PFSK-1 (cell line): ENCODE data around the gene ZNF474.

Experiments used
- FOXP2 ChIP-seq: optimal IDR thresholded peaks from 2 replicates; pipeline ENCODE3; 2011; ENCODE audit warnings: borderline replicate concordance, control low read depth, inconsistent platforms; ENCODE audit not compliant: insufficient read depth; ENCODE audit errors: extremely low read length, extremely low read depth
- POLR2AphosphoS5 ChIP-seq: IDR thresholded peaks from 2 replicates; pipeline ENCODE4 v1.6.1; 2012; ENCODE audit warnings: low read depth, mild to moderate bottlenecking, control low read depth, low read length, moderate library complexity
- SIN3A ChIP-seq: IDR thresholded peaks from 2 replicates; pipeline ENCODE4 v1.6.1; 2012; ENCODE audit warnings: mild to moderate bottlenecking, low read length, moderate library complexity, borderline replicate concordance; ENCODE audit not compliant: insufficient read depth
- TAF1 ChIP-seq: IDR thresholded peaks from 2 replicates; pipeline ENCODE4 v1.6.1; 2012; ENCODE audit warnings: low read length, control low read depth, borderline replicate concordance; ENCODE audit not compliant: insufficient read depth
- TF ChIP-seq, protein P1 (sequence below), 2 experiments: IDR thresholded peaks; 2 replicates each; pipeline versions ENCODE4 v1.6.1 to v1.8.0; 2011 to 2012; ENCODE audit warnings: low read depth in 2 of 2, low read length in 2 of 2, control low read depth in 1 of 2, inconsistent platforms in 1 of 2, mild to moderate bottlenecking in 1 of 2, moderate library complexity in 1 of 2; ENCODE audit not compliant: insufficient read depth in 1 of 2

- TF ChIP-seq POLR2AphosphoS5 = no peak
- TF ChIP-seq SIN3A = no peak
- TF ChIP-seq TAF1 = no peak
- TF ChIP-seq, protein P1, sequence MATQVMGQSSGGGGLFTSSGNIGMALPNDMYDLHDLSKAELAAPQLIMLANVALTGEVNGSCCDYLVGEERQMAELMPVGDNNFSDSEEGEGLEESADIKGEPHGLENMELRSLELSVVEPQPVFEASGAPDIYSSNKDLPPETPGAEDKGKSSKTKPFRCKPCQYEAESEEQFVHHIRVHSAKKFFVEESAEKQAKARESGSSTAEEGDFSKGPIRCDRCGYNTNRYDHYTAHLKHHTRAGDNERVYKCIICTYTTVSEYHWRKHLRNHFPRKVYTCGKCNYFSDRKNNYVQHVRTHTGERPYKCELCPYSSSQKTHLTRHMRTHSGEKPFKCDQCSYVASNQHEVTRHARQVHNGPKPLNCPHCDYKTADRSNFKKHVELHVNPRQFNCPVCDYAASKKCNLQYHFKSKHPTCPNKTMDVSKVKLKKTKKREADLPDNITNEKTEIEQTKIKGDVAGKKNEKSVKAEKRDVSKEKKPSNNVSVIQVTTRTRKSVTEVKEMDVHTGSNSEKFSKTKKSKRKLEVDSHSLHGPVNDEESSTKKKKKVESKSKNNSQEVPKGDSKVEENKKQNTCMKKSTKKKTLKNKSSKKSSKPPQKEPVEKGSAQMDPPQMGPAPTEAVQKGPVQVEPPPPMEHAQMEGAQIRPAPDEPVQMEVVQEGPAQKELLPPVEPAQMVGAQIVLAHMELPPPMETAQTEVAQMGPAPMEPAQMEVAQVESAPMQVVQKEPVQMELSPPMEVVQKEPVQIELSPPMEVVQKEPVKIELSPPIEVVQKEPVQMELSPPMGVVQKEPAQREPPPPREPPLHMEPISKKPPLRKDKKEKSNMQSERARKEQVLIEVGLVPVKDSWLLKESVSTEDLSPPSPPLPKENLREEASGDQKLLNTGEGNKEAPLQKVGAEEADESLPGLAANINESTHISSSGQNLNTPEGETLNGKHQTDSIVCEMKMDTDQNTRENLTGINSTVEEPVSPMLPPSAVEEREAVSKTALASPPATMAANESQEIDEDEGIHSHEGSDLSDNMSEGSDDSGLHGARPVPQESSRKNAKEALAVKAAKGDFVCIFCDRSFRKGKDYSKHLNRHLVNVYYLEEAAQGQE (IDR thresholded peaks at IDR 0.05; ENCODE audit: insufficient read depth in 1 of 2, low read depth in 2 of 2, low read length in 2 of 2) = no peak
- no peak for TF ChIP-seq FOXP2
These were observed 806 bp downstream of the ZNF474 start for GRCh38 chr5:122130152-122130551.
